Embryonic facial prominence (tissue), 1 donor: ENCODE measurements around the gene SPIB.
"Not testable (repeated sequence)": the region's sequence is repeated elsewhere in the genome, so short reads cannot be mapped to it uniquely, and the experiment has no call there.

Source experiments
- DNase-seq: peaks from one replicate; pipeline ENCODE4 v3.0.0-alpha.2; 2016; ENCODE audit errors: extremely low spot score

The SPIB gene

GRCh38 chr19:50468818-50469217, 50.1 kb downstream of the SPIB start:
- no peak for DNase-seq

- not testable (repeated sequence) for DNase-seq
Measured at GRCh38 chr19:50473336-50473735, 54.6 kb downstream of the SPIB start.

- DNase-seq: no peak
Measured at GRCh38 chr19:50475101-50475568, 56.4 kb downstream of the SPIB start.

- no peak for DNase-seq
Measured at GRCh38 chr19:50475736-50476223, 57.0 kb downstream of the SPIB start.

- peak; percentile 88 for DNase-seq
Measured at GRCh38 chr19:50476224-50476906, 57.6 kb downstream of the SPIB start, which contains the start of the genes EMC10 and GARIN5A. EMC10 (plus strand) TSS chr19:50476507; CDS start chr19:50476545, 38 bp downstream. GARIN5A (minus strand) TSS chr19:50476848; CDS start chr19:50476388, 460 bp downstream.

GRCh38 chr19:50476907-50477238, 58.1 kb downstream of the SPIB start:
- no peak for DNase-seq

- DNase-seq: no peak
Measured at GRCh38 chr19:50477751-50478515, 59.2 kb downstream of the SPIB start.

GRCh38 chr19:50478901-50479715, 60.4 kb downstream of the SPIB start:
- no peak for DNase-seq

- DNase-seq: no peak
Measured at GRCh38 chr19:50479761-50480251, 61.1 kb downstream of the SPIB start.

GRCh38 chr19:50480281-50481111, 61.8 kb downstream of the SPIB start:
- no peak for DNase-seq
